SK-MEL-5 (cell line): ENCODE results near the gene MEI1. TPM values are rescaled to one million over a fixed set of nuclear protein-coding genes. Genes with fewer than 3 reads are reported as not detected.
"Not testable (repeated sequence)": the region's sequence is repeated elsewhere in the genome, so short reads cannot be mapped to it uniquely, and the experiment has no call there.

Source experiments
- DNase-seq: peaks from one replicate; pipeline ENCODE4 v3.0.0-alpha.2; 2016; ENCODE audit warnings: low read depth, low spot score
- in situ Hi-C: cut with HindIII; loops from 2 replicates; pipeline ENCODE4 v1.10.0; 2016; ENCODE audit warnings: low sequenced_read_pairs, high pct_unique_total_duplicates, low pct_unique_long_range_greater_than_20kb
- total RNA-seq: library from RNA; depleted of rRNA; stranded (reverse); fragments of >200 nt; shearing (Covaris generic); gene quantifications from 2 replicates; pipeline ENCODE4 v1.2.3, GENCODE V29; 2014

Gene MEI1
- total RNA-seq, 1 experiment from 2014 or later, result 0.13 TPM

DNA sequence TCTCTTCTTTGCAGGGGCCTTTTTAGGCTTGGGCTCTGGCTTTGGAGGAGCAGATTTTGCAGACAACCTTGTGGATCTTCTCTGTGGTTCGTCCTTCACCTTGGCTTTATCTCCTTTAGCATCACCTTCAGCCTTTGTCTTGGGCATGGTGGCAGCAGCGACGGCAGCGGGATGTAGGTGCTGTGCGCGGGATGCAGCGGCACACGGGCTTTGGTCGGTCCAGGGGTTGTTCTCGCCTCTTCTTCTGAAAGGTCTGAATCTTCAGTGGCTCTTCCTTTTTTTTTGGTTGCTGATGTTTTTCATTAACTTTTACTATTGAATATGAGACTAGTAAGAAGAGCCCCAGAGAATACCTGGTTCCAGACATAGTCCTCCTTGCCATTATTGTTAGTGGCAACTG, 10.0 kb downstream of the MEI1 start:
- in situ Hi-C loops, result no loop called here
- no peak for DNase-seq

DNA sequence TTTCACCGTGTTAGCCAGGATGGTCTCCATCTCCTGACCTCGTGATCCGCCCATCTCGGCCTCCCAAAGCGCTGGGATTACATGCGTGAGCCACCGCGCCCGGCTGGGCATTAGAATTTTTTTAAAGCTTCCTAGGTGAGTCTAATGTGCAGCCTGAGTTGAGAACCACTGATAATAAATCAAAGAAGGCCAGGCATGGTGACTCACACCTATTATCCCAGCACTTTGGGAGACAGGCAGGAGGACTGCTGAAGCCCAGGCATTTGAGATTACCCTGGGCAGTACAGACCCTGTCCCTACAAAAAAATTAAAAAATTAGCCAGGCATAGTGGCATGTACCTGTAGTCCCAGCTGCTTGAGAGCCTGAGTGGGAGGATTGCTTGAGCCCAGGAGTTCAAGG, 13.7 kb downstream of the MEI1 start:
- in situ Hi-C loops, result no loop called here
- DNase-seq, result no peak

DNA sequence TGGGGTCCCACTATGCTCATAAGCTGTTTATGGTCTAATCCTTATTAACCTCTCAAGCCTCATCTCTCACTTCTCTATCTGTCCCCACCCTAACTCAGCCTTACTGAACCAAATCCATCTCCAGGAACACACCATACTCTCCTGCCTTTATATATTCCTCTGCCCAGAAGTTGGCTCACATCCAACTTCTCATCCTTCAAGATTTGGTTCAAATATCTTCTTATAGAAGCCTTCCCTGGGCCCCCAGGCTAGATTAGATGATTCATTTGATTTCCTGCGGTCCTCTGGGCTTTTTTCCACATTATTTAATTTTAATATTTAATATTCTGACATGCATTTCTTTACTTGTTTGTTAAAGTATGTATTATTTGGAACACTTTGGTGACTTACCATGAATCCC, 23.2 kb downstream of the MEI1 start:
- in situ Hi-C loops, result no loop called here
- DNase-seq, result no peak

DNA sequence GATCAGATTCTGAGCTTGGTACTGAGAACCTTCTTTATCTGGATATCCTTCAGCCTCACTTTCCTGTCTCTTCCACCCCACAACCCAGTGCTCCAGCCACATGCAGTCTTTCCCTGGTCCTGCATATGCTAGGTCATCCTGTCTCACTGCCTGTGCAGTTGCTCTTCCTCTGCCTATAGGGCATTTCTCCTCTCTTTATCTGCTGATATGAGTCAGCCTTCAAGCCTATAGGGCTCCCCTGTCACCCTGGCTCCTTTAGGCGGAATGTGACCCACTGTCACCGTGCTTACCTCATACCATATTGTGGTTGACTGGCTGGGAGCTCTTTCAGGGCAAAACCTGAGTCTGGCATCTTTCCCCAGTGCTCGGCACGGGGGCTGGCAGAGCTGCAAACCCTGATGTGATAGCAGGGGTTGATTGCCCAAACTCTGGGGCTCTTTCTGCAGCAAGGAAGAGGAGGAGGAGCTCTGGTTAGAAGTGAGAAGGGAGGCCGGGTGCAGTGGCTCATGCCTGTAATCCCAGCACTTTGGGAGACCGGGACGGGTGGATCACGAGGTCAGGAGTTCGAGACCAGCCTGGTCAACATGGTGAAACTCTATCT, 26.3 kb downstream of the MEI1 start:
- in situ Hi-C loops, result no loop called here
- no peak for DNase-seq

DNA sequence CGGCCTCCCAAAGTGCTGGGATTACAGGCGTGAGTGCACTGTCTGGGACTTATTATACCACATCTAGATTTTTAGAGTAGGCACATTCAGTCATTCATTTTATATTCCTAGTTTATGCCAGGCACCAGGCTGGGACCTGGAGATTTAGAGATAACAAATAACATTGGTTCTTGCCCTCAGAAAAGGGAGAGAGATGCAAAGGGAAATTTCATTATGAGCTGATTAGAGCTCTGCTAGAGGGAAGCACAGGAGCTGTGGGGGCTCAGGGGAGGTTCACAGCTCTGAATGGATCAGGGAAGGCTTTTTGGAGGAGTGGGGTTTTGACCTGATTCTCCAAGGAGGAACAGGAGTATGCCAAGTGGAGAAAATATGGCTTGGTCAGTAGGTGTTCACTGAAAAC, 32.3 kb downstream of the MEI1 start:
- no peak for DNase-seq
- in situ Hi-C loops, result no loop called here

DNA sequence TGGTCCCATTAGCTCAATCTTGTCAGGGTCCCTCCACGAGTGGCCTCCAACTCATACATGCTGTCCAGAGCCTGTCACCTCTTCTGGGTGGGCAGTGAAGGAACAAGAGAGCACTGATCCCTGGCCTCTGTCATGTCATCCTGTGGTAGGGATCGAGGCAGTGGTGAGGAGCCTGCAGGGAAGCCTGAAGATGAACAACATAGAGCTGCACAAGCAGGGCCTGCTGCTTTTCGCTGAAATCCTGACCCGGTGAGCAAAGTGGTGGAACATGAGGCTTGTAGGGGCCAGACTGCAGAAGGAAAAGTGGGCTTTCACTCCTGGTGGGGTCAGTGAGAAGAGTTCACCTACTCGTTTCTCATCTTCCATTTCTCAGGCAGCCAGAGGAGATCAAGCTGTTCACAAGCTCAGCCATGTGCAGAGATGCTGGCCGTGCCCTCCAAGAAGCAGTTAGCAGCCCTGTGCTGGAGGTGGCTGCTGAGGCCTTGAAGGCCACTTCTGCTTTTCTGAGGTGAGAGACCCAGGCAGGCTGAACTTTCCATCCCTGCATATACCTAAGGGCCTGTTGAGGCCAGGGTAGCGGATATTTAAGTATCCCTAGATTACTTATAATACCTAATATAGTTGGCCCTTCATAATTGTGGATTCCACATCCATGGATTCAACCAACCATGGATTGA, 32.9 kb downstream of the MEI1 start:
- in situ Hi-C loops, result no loop called here
- no peak for DNase-seq

DNA sequence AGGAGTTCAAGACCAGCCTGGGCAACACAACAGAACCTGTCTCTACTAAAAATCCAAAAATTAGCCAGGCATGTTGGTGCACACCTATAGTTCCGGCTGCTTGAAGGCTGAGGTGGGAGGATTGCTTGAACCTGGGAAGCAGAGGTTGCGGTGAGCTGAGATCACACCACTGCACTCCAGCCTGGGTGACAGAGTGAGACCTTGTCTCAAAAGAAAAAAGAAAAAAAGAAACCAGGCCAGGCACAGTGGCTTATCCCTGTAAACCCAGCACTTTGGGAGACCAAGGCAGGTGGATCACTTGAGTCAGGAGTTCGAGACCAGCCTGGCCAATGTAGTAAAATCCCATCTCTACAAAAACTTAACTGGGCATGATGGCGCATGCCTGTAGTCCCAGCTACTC, 33.9 kb downstream of the MEI1 start:
- DNase-seq, in situ Hi-C loops: not testable (repeated sequence)

DNA sequence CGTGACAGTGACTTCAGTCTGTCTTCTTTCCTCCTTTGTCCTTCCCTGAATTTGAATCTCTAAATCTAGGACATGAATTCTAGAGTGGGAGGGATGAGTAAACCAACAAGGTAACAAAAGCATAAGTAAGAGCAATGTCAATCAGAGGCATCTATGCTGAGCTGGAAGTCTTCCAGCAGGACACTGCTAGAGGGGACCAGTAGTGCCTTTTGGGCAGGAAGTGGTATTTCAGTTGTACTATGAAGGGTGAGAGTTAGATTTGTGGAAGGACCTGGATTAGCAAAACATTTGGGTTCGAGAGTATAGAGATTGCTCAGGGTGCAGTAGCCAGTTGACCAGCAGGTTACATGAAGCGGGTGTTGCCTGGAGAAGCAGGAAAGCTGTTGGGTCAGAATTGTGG, 40.3 kb downstream of the MEI1 start:
- DNase-seq, result no peak
- in situ Hi-C loops, result no loop called here

DNA sequence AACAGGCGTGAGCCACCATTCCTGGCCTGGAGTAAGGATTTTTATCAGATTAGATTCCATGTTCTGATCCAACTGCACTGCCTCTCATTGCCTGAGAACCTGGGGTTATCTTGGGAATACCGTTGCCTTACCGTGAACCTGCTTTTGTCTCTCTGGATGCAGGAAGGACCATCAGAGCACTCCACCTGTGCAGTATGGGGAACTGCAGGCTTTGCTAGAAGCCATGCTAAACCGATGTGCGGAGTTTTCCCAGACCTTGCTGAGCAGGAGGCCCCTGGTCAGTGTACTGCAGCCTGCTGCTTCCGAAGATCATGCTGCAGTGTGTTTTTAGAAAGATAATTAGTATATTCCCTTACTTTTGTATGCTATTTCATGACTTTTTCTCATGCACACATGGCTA, 43.6 kb downstream of the MEI1 start:
- DNase-seq, result no peak
- in situ Hi-C loops, result no loop called here

DNA sequence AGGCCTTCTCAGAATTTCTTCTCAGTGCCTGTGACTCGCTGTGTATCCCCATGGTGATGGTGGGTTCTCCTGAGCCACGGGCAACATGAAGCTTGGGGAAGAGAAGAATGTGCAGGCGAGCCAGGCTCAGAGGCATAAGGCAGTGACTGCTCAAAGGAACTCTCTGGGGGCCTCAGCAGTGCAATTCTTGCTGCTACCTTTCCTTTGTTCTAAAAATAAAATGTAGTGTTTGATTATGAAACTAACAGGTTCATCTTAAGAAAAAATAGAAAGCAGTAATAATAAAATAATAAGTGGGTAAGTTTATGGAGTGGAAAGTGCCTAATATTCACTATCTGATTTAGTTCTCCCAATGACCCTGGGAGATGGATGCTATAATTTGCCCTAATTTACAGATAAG, 46.7 kb downstream of the MEI1 start:
- DNase-seq, result no peak
- in situ Hi-C loops, result no loop called here

DNA sequence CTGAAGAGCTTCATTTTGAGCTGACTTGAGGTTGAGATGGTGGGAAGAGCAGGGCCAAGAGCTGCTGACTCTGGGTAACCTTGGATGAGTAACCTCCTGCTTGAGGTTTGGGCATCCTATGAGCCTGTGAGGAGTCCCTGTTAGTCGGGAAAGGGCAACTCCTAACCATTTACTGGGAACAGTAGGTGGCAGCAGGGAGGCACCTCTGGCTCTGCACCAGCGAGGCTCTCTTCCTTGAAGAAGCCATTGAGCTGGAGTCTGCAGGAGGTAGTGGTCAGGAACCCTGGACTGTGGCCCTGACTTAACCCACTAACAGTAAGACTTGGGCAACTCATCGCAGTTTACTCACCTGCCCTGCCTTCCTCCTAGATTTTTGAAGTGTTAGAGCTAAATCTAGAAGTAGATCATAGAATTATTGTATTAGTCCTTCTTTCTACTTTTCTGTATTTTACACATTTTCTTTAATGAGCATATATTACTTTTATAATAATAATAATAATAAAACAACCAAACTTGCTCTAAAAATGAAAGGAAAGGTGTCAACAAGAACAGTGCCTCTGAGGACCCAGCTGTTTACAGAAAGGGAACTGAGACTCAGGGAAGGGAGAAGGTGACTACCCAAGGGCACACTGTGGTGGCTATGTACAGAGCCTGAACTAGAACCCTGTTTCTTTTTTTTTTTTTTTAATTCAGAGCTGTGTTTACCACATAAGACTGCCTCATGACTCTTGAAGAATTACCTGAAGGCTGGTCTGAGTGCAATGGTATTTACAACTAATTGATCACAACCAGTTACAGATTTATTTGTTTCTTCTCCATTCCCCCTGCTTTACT, 47.5 kb downstream of the MEI1 start:
- peak; percentile 93 for DNase-seq
- in situ Hi-C loops, result no loop called here

DNA sequence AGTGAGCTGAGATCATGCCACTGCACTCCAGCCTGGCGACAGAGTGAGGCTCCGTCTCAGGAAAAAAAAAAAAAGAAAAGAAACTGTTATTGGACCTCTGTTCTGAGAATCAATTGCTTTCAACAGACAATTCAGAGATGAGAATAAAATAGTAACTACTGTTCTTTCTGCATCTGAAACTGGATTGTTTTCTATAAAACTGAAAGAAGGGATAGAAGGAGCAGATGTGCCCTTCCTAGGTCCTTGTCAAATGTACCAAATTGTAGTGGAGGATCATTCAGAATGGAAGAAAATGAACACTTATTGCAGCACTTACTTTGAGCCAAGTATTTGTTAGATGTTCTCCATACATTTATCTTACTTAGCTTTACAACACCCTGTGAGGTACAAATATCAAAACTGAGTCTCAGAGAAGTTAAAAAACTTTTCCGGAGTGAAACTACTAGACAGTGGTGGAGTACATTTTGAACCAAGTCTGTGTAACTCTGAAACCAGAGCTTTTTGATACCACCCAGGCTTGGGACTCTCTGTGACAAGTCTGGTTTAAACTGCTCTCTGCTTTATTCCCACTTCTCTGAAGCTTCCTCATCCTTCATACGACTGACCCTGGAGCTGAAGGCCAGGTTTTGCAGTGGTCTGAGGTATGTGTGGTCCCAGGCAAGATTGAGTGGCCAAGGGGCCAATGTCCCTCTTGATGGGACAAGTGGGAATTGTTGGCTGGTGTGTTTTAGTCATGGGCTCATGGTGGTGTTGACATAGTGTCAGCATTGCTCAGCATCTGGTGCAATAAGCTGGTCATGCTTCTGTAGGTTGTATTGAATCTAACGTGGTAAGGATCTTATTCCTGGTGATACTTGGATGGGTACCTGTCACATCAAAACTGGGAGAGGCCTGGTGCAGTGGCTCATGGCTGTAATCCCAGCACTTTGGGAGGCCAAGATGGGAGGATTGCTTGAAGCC, 53.0 kb downstream of the MEI1 start:
- in situ Hi-C loops, result no loop called here
- no peak for DNase-seq

DNA sequence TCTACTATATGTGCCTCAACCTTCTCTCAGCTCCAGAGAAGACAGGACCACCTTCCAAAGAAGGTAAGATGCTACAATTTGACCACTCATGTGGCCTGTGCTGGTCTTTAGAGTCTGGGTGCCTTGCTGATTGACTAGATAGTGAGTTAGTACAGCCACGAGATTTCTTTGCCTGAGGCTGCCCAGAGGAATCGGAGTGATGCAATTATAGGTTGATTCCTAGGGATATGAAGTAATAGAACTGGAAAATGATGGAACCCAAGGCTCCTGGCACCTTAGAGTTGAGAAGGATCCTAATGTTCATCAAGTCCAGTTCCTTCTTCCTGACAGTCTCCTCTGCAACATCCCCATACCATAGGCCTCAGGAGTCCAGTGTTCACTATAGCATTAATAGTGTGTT, 54.7 kb downstream of the MEI1 start:
- in situ Hi-C loops, result no loop called here

DNA sequence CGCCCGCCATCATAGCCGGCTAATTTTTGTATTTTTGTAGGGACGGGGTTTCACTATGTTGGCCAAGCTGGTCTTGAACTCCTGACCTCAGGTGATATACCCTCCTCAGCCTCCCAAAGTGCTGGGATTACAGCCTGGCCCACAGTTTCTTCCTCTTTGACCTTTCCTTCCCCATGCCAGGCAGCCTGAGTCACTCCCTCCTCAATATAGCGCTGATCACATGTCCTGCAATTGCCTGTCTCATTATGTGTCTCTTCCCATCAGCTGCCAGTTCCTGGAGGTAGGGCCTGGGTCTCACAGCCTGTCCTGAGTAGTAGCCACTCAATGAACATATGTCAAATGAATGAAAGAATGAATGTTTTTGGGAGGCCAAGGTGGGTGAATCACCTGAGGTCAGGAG, 58.2 kb downstream of the MEI1 start:
- no peak for DNase-seq
- in situ Hi-C loops, result no loop called here

More for the DNA sequence above, 54.7 kb downstream of the MEI1 start:
- DNase-seq, result no peak

DNA sequence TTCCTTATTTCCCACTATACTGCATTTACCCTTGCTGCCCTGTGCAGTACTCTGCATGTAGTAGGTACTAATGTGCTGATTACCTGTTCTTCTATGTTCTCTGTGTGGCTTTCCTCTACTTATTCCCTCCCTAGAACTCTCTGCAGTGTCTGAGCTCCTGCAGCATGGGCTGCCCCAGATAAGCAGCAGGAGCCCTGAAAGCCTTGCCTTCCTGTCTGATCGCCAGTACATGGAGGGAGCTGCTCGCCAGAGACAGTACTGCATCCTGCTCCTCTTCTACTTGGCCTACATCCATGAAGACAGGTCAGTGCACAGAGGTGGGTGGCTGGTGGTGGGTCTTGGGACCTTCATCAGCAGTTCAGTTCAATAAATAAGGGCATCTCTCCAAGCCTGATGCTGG, 58.9 kb downstream of the MEI1 start:
- DNase-seq, result no peak
- in situ Hi-C loops, result no loop called here

DNA sequence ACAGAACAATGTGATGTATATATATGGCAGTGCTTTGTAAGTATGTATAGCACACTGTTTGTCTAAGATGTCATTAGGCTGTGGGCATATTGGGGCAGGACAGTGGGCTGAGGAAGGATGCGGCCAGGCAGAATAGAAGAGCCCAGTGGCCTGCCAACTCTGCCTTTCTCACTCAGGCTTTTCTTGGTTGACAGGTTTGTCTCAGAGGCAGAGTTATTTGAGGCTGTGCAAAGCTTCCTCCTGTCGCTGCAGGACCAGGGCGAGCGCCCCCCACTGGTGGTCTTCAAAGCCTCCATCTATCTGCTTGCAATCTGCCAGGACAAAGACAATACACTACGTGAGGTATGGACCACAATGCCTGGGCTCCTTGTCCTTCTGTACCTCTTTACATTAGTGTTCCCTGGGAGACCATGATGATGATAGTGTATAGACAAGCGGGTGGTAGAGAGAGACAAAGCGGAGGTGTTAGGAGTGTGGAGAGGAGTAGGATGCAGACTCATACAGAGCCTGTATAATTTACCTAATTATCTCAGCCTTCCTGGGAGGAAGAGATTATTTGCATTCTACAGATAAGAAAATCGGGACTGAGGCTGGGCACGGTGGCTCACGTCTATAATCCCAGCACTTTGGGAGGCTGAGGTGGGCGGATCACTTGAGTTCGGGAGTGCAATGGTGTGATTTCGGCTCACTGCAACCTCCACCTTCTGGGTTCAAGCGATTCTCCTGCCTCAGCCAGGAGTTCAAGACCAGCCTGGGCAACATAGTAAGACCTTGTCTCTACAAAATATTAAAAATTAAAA, 63.9 kb downstream of the MEI1 start:
- in situ Hi-C loops, result no loop called here
- peak; percentile 68 for DNase-seq

DNA sequence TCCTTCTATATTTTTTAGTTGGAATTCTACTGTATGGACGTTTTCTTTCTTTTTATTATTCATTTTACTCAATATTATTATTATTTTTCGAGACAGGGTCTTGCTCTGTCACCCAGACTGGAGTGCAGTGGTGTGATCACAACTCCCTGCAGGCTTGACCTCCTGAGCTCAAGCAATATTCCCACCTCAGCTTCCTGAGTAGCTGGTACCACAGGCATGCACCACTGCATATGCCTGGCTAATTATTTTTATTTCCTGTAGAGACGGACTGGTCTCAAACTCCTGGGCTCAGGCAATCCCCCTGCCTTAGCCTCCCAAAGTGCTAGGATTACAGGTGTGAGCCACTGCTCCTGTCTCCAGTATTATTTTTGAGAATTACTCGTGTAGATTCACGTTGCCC, 67.2 kb downstream of the MEI1 start:
- in situ Hi-C loops, result no loop called here
- DNase-seq, result no peak
